ENCODE data around the gene TRIM47. TPM values are rescaled to one million over a fixed set of nuclear protein-coding genes. Genes with fewer than 3 reads are reported as not detected.

The TRIM47 gene
- total RNA-seq, 4 donors from 2014 or later = 33.2 to 62.5 (median 41.5) TPM

- intact Hi-C loops (cut with DNase I; ENCODE audit: low total_unique reads) = no loop called here
- H3K4me3 ChIP-seq (ENCODE audit: low read depth, poor library complexity, severe bottlenecking) = no peak overlapping the region
- TF ChIP-seq CTCF (IDR thresholded peaks at IDR 0.05) = no peak
- TF ChIP-seq POLR2A (IDR thresholded peaks at IDR 0.05) = no peak
- no peak for DNase-seq (ENCODE audit: low spot score in 2 of 2)
- 86 to 88% methylated on average over 13 of the region's 13 CpGs for WGBS, 2 donors
Observed at GRCh38 chr17:75899353-75899752, 21.0 kb upstream of the TRIM47 start.

GRCh38 chr17:75898791-75899190 is 20.4 kb upstream of the TRIM47 start:
- DNase-seq (ENCODE audit: low spot score in 2 of 2) = no peak
- 95 to 97% methylated on average over 13 to 16 of the region's 16 CpGs for WGBS, 2 donors
- TF ChIP-seq CTCF (IDR thresholded peaks at IDR 0.05) (no peak), POLR2A (IDR thresholded peaks at IDR 0.05) (no peak)
- no peak overlapping the region for H3K4me3 ChIP-seq (ENCODE audit: low read depth, poor library complexity, severe bottlenecking)
- intact Hi-C loops (cut with DNase I; ENCODE audit: low total_unique reads) = no loop called here

- intact Hi-C loops (cut with DNase I; ENCODE audit: low total_unique reads) = no loop called here
- no peak for DNase-seq (ENCODE audit: low spot score in 2 of 2)
- 58 to 71% methylated on average over 5 to 8 of the region's 8 CpGs for WGBS, 2 donors
Observed at GRCh38 chr17:75898065-75898464, 19.7 kb upstream of the TRIM47 start.

DNA sequence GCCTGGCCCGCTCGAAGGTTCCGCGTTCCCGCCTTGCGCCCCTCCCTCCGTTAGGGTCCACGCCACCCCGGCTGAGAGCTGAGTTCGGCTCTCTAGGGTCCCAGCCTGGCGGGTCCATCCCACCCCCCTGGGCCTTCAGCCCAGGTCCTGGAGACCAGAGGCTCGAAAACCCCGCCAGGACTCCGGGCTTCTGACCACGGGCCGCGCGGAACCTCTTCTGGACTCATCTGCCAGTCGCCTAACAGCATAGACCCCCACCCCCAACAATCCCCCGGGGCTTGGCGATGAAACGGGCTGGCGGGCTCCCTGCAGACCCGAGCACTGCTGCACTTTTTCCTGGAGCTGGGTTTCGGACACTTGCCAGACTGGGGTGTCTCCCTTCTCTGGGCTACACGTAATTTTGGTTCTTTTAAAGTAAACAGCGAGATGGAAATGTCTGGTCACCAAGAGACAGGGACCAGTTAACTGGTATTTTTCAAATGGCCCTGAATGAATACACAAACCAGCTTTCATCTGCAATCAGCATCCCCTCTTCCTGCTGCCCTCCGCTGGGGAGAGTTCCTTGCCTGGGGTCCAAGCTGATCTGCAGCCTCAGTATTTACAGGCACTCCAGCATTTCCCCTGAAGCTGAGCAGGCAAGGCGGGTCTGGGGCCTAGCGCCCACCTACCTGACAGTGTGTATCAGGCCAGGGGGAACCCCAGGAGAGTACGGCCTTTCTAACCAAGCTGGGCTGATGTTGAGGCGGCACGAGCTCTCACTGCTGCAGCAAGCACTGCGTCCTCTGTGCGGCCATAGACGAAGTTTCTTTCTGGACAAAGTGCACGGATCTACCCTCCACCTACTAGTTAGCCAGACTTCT is 19.0 kb upstream of the TRIM47 start:
- intact Hi-C loops (cut with DNase I; ENCODE audit: low total_unique reads) = no loop called here
- no peak for TF ChIP-seq CTCF (IDR thresholded peaks at IDR 0.05)
- 46 to 63% methylated on average over 27 to 32 of the region's 37 CpGs for WGBS, 2 donors
- peak in 1 of 2 donors; percentile 92 for DNase-seq (ENCODE audit: low spot score in 2 of 2)
- no peak overlapping the region for H3K4me3 ChIP-seq (ENCODE audit: low read depth, poor library complexity, severe bottlenecking)

More at GRCh38 chr17:75898065-75898464, 19.7 kb upstream of the TRIM47 start:
- no peak for TF ChIP-seq POLR2A (IDR thresholded peaks at IDR 0.05)
- TF ChIP-seq CTCF (IDR thresholded peaks at IDR 0.05) = no peak
- H3K4me3 ChIP-seq (ENCODE audit: low read depth, poor library complexity, severe bottlenecking) = no peak overlapping the region

DNA sequence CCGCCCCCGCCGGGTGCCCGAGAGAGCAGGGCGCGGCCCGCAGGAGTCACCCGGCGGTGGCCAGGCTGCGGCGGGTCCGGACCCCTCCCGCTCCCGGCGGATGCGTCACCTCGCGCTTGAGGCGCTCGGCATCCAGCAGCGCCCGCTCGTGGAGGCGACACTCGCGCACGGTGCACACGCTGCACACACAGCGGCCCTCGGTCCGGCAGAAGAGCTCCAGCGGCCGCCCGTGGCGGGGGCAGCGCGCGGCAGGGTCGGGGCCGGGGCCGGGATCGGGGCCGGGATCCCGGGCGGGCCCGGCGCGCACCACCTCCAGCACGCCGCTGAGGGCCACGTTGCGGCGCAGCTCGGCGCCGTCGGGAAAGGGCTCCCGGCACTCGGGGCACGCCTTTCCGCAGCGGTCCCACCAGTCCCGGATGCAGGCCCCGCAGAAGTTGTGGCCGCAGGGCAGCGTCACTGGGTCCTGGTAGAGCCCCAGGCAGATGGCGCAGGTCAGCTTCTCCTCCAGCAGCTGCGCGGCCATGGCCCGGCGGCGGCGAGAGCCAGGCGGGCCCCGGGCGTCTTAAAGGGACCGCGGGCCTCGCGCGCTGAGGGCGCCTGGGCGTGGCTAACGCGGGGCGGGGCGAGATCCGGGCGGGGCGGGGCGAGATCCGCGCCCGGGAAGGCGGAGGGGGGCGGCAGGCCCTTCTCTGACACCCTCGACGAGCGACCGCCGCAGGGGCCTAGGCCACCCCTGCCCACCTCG is 18.2 kb upstream of the TRIM47 start, which contains the start of gene TRIM65:
TRIM65 (minus strand) TSS at position 537 of the 745 bp plus-strand sequence; CDS start at position 523, 14 bp downstream.
- TF ChIP-seq POLR2A (IDR thresholded peaks at IDR 0.05) (no peak), CTCF (IDR thresholded peaks at IDR 0.05) (no peak)
- DNase-seq (ENCODE audit: low spot score in 2 of 2) = peak; percentile 81 to 97
- H3K4me3 ChIP-seq (ENCODE audit: low read depth, poor library complexity, severe bottlenecking) = peak within 1 kb of the TSS; percentile 64
- intact Hi-C loops (cut with DNase I; ENCODE audit: low total_unique reads) = no loop called here
- 0 to 1% methylated on average over 24 to 68 of the region's 102 CpGs for WGBS, 2 donors

Measured in lower leg skin (tissue), 4 donors.